ENCODE data around the gene ZBTB34.

ZBTB34 gene

DNA sequence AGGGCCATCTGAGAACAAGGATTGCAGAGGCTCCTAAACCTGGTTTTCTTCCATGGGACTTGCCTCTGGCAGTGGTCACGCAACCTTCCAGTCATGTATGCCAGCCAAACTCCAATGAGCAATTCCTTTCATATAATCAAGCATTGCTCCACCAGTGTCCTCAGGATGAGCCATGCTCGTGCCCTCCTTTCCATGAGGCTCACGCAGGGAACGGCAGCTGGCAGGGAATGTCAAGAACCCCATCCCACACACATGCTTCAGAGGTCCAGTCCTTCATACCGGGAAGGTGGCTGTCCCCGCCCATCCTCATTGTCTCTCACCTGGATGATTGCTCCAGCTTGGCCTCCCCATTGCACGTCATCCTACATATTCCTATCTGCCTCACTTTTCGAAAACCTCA is 13.4 kb upstream of the ZBTB34 start:
- DNase-seq, result no peak

GRCh38 chr9:126849591-126850225 is 10.7 kb upstream of the ZBTB34 start:
- DNase-seq, result no peak

GRCh38 chr9:126851286-126851880 is 9.1 kb upstream of the ZBTB34 start:
- DNase-seq, result no peak

DNA sequence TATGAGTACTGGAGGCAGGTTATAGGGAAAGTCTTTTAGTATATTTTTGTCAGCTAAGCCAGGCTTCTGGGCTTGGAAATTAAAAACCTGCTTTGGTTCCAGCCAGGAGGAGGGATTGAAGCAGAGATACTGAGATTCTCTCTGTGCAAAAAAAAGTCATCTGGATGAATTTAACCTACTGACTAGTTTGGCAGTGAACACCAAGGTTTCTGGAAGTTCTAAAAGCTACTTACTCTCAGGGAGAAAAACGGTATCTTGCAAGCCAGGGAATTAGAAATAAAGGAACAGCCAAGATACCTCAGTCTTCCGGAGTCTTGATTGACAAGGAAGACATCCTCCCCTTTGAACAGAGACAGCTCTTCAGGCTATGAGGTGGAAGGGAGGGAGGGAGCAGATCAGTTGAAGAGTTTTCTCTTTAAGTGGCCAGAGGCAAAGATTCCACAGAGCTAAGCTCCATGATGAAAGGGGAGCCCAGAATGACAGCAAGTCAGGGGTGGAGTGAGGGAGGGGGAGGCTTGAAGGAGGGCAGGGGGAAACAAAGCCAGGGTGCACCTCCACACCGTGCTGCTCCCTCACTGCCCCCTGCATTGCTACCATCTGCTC is 8.3 kb upstream of the ZBTB34 start:
- DNase-seq, result no peak

DNA sequence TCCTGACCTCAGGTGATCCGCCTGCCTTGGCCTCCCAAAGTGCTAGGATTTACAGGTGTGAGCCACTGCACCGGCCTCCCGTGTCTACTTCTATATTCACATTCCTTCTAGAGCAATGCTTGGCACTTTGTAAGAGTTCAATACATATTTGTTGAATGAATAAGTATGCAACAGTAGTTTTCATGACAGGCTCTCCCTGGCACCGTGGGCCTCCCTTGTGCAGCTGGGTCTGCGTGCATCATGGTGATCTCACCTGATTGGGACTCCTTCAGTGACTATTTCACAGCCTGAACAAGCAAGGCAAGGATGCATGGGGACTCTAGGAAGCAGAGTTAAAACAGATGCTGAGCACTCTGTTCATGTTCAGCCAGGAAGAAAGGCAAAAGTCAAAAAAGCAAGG is 6.8 kb upstream of the ZBTB34 start:
- no peak for DNase-seq

DNA sequence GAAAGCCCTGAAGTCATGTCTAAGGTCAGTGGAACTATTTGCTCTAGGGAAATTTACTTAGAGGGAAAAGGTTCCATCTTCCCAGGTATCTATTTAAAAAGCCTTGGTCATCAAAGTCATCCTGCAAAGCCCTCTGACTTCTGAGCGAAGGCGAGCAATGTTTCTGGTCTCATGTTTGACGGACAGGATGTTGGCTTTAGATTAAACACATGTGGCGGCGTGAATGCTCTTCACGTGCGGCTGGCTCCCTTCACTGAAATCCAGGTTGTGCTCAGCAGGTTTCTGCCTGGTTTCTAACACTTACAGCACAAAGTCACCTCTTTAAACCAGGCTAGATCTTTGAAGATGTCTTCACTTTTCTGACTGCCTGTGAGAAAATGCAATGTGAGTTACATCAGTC is 5.7 kb upstream of the ZBTB34 start:
- DNase-seq, result no peak

- DNase-seq, result no peak
Observed at GRCh38 chr9:126856326-126856877, 4.0 kb upstream of the ZBTB34 start.

DNA sequence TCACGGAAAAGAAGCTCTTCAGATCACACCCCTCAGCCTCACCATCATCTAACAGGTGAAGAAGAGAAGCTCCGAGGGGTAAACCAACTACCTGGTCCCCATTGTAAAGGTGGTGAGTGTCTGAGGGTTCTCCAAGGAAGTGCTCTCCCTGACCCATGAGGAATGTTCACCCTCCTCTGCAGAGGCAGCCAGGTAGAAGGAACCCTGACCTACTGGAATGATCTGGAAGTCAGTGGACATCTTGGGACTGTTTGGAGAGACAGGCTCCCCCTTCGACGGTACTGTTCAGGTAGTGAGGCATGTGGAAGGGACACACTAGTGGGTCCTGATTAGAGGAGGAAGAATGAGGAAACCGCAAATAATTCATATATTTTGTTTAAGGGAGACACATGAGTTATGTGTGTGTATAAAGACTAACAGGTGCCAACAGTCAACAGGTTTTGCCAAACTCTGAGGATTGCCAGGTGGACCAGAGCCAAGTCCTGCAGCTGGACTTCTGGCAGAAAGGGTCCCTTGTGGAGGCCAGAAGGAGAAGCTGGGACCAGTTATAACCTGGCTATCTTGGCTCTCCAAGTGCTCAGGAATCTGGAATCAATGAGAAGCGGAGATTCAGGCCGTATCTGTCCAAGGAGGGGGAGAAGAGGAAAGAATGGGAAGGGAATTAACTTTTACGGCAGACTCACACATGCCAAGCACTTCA is 3.0 kb upstream of the ZBTB34 start:
- no peak for DNase-seq

DNA sequence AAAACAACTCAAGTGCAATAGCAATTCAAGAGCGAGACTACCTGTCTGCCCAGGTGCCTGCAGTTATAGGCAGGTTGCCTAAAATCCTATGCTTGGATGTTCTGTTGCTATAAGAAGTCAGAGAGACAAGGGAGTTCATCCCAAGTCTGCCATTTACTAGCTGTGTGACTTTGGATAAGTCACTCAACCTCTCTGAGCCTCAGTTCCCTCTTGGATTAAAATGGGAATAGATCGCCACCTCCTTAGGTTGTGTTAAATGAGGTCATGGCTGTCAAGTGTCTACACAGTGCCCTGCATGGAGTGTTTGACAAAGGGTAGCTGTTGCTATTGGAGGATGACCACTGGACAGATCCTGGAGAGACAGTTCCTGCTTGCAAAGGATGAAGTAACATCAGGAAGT is 1.3 kb upstream of the ZBTB34 start:
- no peak for DNase-seq

DNA sequence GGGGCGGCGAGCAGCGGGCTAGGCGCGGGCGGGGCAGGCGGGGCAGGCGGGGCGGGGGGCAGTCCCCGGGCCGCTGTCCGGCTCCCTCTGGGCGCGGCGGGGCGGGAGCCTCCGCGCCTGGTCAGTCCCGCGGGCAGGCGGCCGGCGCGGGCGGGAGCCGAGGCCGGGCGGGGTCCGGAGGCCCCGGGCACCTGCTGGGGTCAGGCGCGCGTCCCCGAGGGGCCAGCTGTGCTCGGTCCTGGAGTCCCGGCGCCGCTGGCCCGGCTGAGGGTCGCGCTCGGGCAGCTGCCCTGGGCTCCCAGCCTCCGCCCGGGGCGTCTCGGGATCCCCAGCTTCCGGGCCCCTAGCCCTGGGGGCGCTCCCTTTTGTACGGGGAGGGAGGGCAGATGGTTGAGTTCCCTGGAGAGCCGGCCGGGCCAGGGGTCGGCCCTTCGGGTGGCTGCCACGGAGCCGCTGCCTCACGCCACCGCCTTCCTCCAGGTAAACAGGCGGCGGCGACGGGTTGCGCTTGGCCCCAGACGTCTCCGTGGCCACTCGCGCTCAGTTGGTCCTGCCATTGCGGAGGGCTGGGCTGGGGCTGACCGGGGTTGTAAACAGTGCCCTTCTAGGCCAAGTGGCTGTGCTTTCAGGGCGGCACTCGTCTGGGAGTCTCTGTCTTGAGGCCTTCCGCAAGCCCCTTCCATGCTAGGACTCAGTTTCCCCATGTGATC is 473 bp downstream of the ZBTB34 start:
- DNase-seq, result no peak

GRCh38 chr9:126861707-126862103 is 1.3 kb downstream of the ZBTB34 start:
- no peak for DNase-seq

DNA sequence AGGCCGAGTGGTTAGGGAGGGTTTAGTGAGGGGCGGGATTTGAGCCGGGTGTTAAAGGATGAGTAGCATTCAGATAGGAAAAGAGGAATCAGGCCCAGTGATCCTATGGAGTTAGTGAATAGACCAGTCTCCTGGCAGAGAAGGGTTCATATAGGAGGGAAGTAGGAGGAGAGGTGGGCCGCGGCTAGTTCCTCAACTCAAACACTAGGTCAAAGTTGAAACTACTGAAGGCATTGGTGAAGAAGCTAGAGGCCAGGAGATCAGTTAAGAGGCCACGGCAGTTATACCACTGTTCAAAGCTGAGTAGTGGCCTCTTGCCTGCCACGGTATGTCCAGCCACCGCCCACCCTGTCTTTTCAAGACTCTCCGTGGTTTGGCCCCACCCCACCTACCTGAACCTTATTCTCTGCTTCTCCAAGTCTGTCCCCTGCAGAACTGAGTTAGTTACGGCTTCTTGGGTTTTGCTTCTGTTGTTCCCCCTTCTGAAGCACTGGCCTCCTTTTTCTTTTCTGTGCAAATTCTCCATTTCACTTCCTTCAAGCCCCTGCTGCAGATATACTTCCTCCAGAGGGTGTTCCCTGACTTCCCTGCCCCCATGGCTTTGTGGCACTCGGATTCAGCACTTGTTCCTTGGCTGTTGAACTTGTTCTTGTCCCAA is 1.8 kb downstream of the ZBTB34 start:
- no peak for DNase-seq

DNA sequence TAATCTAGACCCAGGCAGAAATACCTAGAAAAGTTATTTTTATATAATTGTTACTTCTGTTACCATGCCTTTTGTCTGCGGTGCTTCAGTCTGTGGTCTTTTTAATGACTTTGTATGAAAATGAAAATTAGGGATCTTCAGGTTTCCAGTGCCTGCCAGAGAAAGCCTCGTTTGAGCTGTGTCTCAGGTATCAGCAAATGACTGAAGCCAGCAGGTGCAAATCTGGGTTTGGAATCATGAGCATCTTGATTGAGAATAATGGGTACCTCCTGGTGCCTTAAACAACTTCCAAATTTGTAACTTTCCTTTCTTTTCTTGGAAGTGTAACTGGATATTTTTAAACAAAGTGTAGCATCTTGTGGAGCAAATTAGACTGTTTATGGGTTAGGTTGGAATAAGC is 4.3 kb downstream of the ZBTB34 start:
- no peak for DNase-seq

DNA sequence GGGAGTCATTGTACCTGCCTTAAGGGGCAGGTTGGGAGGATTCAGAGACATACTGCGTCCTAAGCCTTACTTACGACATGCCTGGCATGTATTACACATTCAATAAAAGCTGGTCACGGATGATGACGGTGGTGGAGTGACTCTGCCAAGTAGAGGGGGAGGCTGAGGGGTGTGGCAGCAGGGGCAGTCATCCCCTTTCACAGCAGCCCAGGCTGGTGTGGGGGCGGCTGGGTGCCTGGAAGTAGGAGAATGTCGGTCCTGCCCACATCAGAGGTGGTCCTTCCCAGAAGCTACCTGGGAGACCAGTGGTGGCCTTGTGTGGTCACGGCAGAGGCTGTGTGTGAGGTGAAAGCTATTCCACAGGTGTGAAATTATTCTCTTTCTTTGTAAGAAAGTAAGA is 8.9 kb downstream of the ZBTB34 start:
- no peak for DNase-seq

- DNase-seq, result no peak
Observed at GRCh38 chr9:126872516-126872915, 12.1 kb downstream of the ZBTB34 start.

DNA sequence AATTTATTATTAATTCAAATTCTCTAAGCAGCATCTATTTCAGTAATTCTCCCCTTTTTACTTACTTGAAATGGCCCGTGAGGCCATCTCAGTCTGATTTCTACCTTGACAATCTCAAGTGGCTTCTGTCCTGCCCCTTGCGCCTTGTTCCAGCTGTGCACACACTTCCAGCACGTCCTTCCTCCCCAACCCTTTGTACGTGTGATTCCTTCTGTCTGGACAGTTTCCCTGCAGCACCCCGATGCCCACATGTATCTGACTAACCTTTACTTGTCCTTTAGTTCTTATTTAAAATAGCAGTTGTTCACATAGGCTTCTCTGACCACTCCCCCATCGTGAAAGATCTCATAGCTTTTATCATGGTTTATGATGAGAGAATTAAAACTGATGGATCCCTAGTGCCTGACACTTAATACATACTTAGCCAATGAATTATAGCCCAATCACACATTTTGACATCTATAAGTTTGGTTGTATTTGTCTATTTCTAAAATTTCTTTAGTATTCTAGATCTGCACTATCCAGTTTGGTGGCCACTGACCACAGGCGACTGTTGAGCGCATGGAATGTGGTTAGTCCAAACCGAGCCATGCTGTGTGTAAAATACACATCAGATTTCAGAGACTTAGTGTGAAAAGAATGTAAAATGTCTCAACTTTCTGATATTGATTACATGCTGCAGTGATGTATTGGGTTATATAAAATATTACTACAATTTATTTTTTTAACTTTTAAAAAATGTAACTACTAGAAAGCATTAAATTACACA is 14.3 kb downstream of the ZBTB34 start:
- no peak for DNase-seq

DNA sequence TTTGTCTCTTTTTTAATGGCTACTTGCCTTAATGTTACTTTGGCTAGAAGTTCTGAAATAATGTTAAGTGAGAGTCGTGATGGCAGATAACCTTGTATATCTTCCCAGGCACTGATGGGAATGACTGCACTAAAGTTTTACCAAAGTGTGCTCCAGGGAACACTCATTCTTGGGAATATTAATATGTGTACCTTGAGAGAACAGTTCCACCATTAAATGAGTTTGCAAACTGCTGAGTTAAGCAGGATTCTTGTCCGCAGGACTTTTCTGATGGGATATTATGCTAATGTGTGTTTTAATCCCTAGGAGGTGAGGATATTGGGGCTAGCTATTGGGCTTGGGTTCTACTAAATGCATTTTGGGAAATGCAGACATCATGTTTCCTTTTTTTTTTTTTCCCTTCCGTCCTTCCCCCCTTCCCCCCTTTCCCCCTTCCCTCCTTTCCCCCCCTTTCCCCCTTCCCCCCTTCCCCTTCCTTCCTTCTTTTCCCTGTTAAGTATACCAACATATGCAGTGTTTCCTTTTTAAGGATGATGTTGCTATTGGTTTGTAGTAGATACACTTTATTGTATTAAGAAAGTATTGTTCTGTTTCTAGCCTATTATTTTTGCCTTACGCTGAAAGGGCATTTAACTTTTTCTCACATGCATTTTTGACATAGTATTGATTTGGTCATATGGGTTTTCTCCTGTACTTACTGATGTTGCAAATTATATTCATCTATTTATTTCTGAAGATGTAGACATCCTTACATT is 15.5 kb downstream of the ZBTB34 start:
- no peak for DNase-seq

- no peak for DNase-seq
Observed at GRCh38 chr9:126876531-126876930, 16.1 kb downstream of the ZBTB34 start.

DNA sequence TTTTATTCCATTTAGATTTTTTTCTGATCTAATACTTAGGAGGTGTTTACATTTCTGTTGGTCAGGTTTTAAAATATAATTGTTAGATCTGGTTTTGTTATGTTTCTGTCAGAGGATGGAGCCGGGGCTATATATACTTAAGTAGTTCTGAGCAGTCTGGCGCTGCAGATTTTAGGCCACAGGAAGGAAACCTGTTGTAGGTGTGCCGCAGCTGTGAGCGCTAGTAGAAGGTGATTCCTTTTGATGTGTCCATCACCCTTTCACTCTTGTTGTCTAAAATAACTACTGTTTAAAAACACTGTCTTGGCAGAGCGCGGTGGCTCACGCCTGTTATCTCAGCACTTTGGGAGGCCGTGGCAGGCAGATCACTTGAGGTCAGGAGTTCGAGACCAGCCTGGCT is 17.0 kb downstream of the ZBTB34 start:
- no peak for DNase-seq

DNA sequence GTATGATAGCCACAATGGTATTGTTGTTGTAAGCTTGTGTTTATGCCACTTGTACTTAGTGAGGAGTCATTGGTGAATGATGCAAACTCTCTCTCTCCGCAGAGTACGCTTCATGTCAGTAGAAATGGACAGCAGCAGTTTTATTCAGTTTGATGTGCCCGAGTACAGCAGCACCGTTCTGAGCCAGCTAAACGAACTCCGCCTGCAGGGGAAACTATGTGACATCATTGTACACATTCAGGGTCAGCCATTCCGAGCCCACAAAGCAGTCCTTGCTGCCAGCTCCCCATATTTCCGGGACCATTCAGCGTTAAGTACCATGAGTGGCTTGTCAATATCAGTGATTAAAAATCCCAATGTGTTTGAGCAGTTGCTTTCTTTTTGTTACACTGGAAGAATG is 18.8 kb downstream of the ZBTB34 start:
- no peak for DNase-seq
